ENCODE measurements around the gene HOXC5. TPM values are rescaled to one million over a fixed set of nuclear protein-coding genes. Genes with fewer than 3 reads are reported as not detected.

The HOXC5 gene
- total RNA-seq: not detected in 2 replicates

GRCh38 chr12:54032627-54033100, at the start of gene HOXC5:
Gene HOXC5, plus strand, starts transcription at chr12:54033050. Its CDS starts 73 bp downstream, at chr12:54033123.
- peak in 1 of 2 donors; percentile 43 for DNase-seq (ENCODE audit: low read depth in 2 of 2)

- no peak for DNase-seq (ENCODE audit: low read depth in 2 of 2)
Measured at GRCh38 chr12:53983568-53983949, 49.3 kb upstream of the HOXC5 start.

- DNase-seq (ENCODE audit: low read depth in 2 of 2): no peak
Measured at GRCh38 chr12:53983950-53984572, 48.8 kb upstream of the HOXC5 start.

GRCh38 chr12:53984901-53985691, 47.8 kb upstream of the HOXC5 start, which contains the start of gene HOXC10:
Gene HOXC10, plus strand, starts transcription at chr12:53985146. Its CDS starts 114 bp downstream, at chr12:53985260.
- DNase-seq (ENCODE audit: low read depth in 2 of 2): peak; percentile 80 to 83

- no peak for DNase-seq (ENCODE audit: low read depth in 2 of 2)
Measured at GRCh38 chr12:53985692-53985993, 47.2 kb upstream of the HOXC5 start.

- DNase-seq (ENCODE audit: low read depth in 2 of 2): no peak
Measured at GRCh38 chr12:53985994-53986685, 46.7 kb upstream of the HOXC5 start.

GRCh38 chr12:53986686-53987483, 46.0 kb upstream of the HOXC5 start:
- no peak for DNase-seq (ENCODE audit: low read depth in 2 of 2)

- DNase-seq (ENCODE audit: low read depth in 2 of 2): no peak
Measured at GRCh38 chr12:53987787-53988230, 45.0 kb upstream of the HOXC5 start.

GRCh38 chr12:53988541-53989226, 44.2 kb upstream of the HOXC5 start:
- DNase-seq (ENCODE audit: low read depth in 2 of 2): no peak

GRCh38 chr12:53989227-53990113, 43.4 kb upstream of the HOXC5 start:
- DNase-seq (ENCODE audit: low read depth in 2 of 2): peak in 1 of 2 donors; percentile 30

GRCh38 chr12:53990311-53991076, 42.4 kb upstream of the HOXC5 start:
- no peak for DNase-seq (ENCODE audit: low read depth in 2 of 2)

GRCh38 chr12:53991077-53991460, 41.8 kb upstream of the HOXC5 start:
- no peak for DNase-seq (ENCODE audit: low read depth in 2 of 2)

GRCh38 chr12:53992377-53992889, 40.4 kb upstream of the HOXC5 start:
- no peak for DNase-seq (ENCODE audit: low read depth in 2 of 2)

GRCh38 chr12:53993162-53994008, 39.5 kb upstream of the HOXC5 start:
- DNase-seq (ENCODE audit: low read depth in 2 of 2): no peak

GRCh38 chr12:53994009-53994263, 38.9 kb upstream of the HOXC5 start:
- DNase-seq (ENCODE audit: low read depth in 2 of 2): no peak

GRCh38 chr12:53994264-53995001, 38.4 kb upstream of the HOXC5 start:
- no peak for DNase-seq (ENCODE audit: low read depth in 2 of 2)

- no peak for DNase-seq (ENCODE audit: low read depth in 2 of 2)
Measured at GRCh38 chr12:53995002-53995377, 37.9 kb upstream of the HOXC5 start.
